Measurements from ENCODE around the gene NGEF.

GRCh38 chr2:233029321-233029720 lies 16.3 kb upstream of the NGEF start:
- TF ChIP-seq, protein P1, sequence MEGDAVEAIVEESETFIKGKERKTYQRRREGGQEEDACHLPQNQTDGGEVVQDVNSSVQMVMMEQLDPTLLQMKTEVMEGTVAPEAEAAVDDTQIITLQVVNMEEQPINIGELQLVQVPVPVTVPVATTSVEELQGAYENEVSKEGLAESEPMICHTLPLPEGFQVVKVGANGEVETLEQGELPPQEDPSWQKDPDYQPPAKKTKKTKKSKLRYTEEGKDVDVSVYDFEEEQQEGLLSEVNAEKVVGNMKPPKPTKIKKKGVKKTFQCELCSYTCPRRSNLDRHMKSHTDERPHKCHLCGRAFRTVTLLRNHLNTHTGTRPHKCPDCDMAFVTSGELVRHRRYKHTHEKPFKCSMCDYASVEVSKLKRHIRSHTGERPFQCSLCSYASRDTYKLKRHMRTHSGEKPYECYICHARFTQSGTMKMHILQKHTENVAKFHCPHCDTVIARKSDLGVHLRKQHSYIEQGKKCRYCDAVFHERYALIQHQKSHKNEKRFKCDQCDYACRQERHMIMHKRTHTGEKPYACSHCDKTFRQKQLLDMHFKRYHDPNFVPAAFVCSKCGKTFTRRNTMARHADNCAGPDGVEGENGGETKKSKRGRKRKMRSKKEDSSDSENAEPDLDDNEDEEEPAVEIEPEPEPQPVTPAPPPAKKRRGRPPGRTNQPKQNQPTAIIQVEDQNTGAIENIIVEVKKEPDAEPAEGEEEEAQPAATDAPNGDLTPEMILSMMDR (IDR thresholded peaks at IDR 0.05; ENCODE audit: insufficient read depth, low read length, poor library complexity, severe bottlenecking), result no peak
- TF ChIP-seq EZH2phosphoT487 (conservative IDR thresholded peaks at IDR 0.05; ENCODE audit: low read length), result no peak

Data from SU-DHL-6 (cell line).